Left renal cortex interstitium (tissue), 4 donors: ENCODE data around the gene SCT. TPM values are rescaled to one million over a fixed set of nuclear protein-coding genes. Genes with fewer than 3 reads are reported as not detected.

Experiments
- DNase-seq, 4 donors: peaks; one replicate each; pipeline ENCODE4 v3.0.0-alpha.2; 2013; ENCODE audit warnings: low read depth in 4 of 4, low spot score in 2 of 4, missing footprints in 1 of 4
- polyA plus RNA-seq, 4 donors: library from polyadenylated mRNA; unstranded; fragments of 120-200 nt; gene quantifications; one replicate each; pipeline ENCODE4 v1.2.1, GENCODE V29; 2013; ENCODE audit not compliant: insufficient read length in 4 of 4

Gene SCT
- polyA plus RNA-seq, 4 donors: 0.92 to 4.1 (median 2.2) TPM

DNA sequence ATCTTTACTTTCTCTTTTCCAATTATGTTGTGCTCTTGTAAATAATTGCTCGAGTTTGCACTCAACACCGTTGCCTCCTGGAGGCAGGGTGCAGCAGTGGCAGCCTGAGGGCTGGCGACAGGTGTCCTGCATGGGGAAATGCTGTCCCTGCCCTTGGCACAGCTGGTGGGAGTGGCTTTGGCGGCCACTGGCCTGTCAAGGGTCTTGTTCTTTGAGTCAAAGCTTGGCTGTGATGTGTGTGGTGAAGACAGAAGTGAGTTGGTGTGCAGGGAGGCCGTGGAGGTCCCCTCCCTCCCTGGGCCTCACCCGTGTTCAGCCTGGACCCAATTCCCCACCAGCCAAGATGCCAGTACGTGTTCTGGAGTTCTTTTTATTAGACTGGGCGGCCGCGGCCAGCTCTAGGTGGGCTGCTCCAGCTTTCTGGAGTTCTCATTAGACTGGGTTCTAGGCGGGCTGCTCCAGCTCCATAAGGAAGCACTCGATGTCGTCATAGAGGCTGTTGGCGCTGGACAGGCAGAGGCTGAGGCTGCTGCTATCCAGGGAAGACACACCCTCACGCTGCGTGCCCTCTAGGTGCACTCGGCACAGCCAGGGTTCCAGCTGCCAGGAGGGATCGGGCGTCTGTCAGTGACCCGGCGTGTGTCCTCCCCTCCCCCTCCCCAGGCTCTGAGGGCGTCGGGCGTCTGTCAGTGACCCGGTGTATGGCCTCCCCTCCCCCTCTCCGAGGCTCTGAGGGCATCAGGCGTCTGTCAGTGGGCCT lies 14.6 kb downstream of the SCT start:
- no peak for DNase-seq

DNA sequence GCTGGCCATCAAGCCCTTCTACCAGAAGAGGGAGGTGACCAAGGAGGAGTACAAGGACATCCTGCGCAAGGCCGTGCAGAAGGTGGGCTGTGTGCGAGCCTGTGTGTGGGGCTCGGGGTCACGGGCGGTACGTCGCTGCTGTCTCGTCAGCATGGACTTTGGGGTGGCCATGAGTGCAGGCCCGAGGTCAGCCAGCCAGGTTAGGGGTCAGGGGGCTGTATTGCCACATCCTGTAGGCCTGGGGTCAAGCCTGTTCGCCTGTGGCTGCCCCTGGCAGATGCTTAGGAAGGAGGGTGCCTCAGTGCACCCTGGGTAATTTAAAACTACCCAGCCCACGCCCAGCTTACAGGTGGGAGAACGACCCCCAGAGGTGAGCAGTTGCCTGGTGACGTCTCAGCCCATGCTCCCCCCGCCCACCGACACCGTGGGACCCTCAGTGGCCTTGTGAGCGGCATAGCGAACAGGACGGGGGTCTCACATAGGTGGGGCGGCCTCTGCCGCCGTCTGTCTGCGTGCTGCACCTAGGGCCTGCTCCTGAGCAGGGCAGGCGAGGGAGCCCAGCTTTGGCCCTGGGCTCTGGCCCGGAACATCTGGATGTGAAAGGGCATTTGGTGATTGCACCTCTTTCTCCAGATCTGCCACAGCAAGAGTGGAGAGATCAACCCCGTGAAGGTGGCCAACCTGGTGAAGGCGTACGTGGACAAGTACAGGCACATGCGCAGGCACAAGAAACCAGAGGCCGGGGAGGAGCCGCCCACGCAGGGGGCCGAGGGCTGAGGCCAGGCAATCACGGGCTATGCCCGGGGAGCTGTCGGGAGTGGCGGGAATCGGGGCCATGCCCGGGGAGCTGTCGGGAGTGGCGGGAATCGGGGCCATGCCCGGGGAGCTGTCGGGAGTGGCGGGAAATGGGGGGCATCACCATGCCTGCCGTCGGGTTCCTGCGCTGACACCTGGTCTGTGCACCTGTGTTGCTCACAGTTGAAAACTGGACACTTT lies 15.7 kb downstream of the SCT start:
- DNase-seq: no peak

DNA sequence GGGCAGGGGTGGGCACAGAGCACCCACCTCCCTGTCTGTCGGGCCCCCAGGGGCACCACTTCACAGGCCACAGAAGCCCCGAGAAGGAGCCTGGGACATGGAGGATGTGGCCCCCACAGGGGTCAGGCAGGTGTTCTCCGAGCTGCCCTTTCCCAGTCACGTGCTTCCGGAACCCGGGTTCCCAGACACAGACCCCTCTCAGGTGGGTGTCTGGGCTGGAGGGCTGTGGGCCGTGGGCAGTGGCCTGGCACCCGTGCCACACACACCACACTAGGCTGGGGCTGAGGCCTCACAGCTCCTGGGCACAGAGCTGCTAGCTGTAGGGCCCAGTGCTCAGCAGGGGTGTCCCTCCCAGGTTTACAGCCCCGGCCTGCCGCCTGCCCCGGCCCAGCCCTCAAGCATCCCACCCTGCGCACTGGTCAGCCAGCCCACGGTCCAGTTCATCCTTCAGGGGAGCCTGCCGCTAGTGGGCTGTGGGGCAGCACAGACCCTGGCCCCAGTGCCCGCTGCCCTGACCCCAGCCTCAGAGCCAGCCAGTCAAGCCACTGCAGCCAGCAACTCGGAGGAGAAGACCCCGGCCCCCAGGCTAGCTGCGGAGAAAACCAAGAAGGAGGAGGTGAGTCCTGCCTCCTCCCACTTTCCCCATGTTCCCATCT lies 16.7 kb downstream of the SCT start:
- no peak for DNase-seq

DNA sequence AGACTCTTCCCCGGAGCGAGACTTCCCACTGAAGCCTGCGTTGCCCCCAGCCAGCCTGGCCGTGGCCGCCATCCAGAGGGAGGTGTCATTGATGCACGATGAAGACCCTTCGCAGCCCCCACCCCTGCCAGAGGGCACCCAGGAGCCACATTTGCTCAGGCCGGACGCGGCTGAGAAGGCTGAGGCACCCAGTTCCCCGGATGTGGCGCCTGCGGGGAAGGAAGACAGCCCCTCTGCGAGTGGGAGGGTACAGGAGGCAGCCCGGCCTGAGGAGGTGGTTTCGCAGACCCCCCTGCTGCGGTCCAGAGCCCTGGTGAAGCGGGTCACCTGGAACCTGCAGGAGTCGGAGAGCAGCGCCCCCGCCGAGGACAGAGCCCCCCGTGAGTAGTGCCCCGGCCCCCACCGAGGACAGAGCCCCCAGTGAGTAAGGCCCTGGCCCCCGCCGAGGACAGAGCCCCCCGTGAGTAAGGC lies 17.6 kb downstream of the SCT start:
- no peak for DNase-seq

DNA sequence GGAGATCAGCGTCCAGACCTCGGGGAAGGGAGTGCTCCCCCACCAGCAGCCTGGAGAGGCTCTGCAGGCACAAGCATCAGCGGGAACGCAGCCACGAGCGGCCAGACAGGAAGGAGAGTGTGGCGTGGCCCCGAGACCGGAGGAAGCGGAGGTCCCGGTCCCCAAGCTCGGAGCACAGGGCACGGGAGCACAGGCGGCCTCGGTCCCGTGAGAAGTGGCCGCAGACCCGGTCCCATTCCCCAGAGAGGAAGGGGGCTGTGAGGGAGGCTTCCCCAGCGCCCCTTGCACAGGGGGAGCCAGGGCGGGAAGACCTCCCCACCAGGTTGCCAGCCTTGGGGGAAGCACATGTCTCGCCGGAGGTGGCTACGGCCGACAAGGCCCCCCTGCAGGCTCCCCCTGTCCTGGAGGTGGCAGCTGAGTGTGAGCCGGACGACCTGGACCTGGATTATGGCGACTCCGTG lies 18.2 kb downstream of the SCT start:
- no peak for DNase-seq

DNA sequence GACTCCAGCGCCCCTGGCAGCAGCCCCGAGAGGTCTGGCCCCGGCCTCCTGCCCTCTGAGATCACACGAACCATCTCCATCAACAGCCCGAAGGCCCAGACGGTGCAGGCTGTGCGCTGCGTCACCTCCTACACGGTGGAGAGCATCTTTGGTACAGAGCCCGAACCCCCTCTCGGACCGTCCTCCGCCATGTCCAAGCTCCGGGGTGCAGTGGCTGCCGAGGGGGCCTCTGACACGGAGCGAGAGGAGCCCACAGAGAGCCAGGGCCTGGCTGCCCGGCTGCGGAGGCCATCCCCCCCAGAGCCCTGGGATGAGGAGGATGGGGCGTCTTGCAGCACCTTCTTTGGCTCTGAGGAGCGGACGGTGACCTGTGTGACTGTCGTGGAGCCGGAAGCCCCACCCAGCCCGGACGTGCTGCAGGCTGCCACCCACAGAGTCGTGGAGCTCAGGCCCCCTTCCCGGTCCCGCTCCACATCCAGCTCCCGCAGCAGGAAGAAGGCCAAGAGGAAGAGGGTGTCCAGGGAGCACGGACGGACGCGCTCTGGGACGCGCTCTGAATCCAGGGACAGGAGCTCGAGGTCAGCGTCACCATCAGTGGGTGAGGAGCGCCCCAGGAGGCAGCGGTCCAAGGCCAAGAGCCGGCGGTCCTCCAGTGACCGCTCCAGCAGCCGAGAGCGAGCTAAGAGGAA lies 18.9 kb downstream of the SCT start:
- no peak for DNase-seq

DNA sequence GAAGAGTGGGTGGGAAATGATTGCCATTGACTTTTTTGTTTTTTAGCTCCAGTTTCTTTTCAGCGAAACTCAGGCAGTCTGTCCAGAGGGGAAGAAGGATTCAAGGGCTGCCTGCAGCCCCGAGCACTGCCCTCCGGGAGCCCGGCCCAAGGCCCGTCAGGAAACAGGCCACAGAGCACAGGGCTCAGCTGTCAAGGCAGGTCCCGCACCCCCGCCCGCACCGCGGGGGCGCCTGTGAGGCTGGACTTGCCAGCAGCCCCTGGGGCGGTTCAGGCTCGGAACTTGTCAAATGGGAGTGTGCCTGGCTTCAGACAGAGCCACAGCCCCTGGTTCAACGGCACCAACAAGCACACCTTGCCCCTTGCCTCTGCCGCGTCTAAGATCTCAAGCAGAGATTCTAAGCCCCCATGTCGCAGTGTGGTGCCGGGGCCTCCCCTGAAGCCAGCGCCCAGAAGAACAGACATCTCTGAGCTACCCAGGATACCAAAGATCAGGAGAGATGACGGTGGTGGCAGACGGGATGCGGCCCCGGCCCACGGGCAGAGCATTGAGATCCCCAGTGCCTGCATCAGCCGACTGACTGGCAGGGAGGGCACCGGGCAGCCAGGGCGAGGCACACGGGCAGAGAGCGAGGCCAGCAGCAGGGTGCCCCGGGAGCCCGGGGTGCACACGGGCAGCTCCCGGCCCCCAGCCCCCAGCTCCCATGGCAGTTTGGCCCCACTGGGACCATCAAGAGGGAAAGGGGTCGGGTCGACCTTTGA lies 19.8 kb downstream of the SCT start:
- DNase-seq: no peak

DNA sequence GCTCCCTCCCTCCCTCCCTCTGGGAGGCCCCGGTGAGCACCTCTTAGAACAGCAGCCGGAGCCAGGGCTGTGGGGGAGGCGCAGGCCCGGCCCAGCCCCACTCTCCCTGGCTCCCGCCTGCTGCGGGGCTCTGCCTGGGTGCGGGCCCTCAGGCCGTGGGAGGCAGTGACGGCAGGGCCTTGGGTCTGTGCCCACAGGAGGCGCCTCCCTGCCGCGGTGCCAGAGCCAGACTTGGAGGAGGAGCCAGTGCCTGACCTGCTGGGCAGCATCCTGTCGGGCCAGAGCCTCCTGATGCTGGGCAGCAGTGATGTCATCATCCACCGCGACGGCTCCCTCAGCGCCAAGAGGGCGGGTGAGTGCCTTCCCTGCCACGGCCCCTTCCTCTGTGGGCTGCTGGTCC lies 20.7 kb downstream of the SCT start:
- no peak for DNase-seq

DNA sequence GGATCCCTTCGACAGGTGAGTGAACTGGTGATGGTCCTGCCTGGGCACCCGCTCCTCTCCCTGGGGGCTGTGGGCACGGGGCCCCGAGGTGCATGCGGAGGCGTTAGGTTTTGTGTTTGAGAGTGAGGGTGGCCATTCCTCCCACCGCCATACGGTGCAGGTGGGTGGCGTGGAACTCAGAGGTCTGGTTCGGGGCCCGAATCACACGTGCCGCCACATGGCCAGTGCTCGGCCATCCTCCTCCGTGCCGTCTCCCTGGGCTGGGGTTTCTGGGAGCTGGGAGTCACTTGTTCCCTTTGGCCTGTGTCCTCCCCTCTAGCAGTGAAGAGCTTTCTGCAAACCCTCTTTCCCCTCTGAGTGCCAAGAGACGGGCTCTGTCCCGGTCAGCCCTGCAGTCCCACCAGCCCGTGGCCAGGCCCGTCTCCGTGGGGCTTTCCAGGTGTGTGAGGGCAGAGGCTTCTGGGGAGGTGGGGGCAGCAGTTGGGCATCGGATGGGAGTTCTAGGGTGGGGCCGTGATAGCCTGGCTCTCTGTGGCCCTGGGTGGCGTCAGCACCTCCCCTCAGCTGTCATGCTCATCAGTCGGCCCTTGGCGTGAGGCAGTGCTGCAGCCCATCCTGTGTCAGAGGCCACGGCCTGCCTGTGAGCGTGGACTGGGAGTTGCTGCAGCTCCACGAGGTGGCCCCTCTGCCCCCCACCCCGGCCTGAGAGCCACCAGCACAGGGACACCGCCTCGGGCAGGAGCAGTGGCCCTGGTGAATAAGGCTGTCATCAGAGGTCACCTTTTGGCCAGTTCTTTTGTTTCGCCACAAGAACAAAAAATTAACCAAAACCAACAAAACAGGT lies 21.5 kb downstream of the SCT start:
- no peak for DNase-seq

DNA sequence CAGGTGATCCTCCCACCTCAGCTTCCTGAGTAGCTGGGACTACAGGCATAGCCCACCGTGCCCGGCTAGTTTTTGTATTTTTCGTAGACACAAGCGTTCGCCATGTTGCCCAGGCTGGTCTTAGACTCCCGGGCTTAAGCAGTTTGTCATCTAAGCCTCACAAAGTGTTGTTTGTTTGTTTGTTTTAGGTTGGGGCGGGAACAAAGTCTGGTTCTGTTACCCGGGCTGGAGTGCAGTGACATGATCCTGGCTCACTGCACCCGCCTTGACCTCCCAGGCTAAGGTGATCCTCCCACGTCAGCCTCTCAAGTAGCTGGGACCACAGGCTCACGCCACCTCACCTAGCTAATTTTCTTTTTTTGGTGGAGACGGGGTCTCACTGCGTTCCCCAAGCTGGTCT lies 23.8 kb downstream of the SCT start:
- DNase-seq: no peak

DNA sequence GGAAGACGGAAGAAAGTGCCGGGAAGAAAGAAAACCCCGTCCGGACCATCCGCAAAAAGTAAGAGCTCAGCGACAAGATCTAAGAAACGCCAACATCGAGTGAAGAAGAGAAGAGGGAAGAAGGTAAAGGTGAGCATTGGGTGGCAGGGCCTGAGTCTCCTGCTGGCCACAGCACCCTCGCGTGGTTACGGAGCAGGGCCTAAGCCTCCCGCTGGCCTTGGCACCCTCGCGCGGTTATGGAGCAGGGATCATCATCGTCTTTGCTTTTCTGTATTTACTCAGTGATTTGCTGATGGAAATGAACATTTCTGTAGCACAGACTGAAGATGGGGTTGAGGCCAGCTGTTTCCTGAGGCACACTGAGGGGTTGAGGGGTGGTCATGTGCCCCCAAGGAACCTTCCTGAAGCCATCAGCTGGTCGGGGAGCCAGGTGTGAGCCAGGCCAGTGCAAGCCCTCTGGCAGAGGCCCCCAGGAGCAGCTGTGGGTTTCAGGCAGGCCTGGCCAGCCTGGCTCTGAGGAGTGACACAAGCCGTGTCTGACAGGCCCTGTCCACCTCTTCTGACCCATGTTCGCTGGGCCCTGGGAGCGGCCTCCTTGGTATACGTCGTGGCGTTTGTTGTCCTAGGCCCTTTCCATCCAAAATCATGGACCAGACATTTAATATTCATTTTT lies 25.3 kb downstream of the SCT start:
- no peak for DNase-seq

DNA sequence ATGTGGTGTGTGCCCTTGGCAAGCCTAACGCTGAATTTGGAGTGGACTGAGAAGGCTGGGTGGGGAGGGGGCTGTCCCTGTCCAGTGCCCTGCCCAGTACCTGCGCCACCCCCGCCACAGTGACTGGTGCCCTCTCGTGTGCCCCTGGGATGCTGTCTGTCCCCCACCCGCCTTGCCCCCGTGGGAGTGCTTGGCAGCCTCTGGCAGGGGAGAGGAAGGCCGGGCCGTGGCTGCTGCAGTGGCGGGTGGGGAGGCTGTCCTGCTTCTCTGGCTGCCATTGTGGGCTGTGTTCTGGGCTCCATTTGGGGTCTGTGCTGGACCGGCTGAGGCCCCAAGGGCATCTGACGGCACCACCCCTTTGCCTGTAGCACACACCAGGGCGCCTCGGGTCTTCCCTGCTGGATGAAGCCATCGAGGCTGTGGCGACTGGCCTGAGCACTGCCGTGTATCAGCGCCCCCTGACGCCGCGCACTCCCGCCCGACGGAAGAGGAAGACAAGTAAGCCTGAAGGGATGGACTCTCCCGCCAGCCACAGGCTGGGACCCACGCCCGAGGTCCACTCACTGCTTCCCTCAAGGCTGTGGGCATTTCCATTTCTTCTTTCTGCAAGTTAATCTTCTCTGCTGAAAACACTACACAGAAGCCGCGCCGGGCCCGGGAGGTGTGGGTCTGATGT lies 28.8 kb downstream of the SCT start:
- DNase-seq: no peak

DNA sequence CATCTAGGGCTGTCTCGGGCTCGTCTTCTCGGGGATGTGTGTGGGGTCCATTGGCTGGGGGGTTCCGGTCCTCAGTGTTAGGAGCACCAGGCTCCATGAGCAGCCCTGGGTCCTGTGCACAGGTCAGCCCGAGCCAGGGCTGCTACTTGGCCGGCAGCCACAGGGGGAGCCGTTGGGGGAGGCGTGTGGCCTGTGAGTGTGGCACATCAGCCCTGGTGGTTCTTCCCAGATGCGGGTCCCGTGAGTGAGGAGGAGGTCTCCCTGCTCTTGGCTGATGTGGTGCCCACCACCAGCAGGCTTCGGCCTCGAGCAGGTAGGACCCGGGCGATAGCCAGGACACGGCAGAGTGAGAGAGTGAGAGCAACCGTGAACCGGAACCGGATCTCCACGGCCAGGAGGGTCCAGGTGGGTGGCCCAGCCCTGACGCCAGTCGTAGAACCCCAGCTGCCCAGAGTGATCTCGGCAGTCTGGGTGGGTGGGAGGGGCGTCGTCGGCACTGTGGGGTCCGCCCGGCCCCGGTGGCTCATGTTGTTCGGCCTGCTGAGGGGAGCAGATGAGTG lies 29.7 kb downstream of the SCT start:
- DNase-seq: no peak

DNA sequence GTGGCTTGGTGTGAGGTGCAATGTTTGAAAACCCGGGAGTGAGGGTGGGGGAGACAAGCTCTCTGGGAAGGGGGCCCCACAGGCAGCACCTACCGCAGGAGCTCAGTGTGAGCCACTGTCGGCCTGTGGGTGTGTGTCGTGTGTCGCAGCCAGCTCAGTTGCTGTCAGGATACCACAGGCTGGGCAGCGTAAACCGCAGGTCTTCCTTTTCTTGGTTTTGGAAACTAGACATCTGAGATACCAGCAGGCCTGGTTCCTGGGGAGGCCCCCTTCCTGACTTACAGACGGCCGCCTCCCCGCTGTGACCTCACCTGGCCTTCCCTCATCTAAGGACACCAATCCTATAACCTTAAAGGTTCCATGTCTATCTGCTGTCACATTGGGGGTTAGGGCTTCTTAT lies 30.6 kb downstream of the SCT start:
- DNase-seq: no peak

DNA sequence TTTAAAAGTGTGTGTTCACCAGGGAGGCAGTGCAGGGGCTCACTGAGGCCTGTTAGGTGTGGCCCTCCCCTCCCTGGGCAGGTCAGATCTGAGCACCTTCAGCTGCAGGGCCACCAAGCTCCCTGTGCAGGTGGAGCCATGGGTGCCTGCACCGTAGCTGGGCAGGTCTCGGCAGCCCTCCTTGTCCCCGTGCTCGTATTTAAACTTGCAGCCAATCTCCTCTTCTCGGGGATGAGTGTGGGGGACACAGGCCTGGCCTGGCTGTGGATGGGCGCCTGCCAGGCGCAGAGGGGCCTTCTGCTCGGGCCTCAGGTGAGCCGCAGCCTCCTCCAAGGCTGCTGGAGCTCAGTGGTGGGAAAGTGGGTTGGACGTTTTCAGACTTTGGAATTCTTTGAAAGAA lies 31.6 kb downstream of the SCT start:
- no peak for DNase-seq

DNA sequence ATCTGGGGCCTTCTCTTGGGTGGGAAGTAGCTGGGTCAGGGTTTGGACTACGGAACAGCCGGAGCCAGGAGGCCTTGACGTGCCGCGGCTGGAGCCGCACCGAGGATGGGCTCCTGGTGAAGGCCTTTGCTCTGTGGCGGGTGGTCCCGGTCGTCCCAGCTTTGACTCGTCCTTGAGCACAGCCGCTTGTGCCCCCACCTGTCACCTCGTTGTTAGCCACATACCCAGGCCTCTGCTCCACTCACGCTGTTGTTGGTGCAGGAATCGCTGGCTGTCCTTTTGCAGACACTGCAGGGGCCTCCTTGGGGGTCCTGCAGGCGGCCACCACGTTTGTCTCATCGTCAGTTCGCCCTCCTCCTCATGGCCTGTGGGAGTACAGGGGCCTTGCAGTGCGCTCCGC lies 33.6 kb downstream of the SCT start:
- no peak for DNase-seq

DNA sequence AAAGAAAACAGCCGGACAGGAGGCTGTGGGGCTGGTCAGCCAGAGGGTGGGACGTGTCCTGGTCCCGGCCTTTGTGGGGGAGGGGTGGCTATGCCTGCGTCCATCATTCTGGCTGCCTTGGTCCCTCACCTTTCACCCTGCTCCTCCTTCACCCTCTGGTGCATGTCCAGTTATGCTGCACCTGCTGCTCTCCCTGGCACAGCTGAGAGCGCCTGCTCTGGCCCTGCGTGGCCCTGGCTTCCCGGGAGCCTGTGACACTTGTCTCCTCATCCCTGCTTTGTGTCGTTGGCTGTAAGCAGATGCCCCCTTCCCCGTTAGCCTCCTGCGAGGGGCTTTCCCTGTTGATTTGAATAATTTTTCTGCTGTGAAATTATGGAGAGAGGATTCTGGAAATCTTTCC lies 34.1 kb downstream of the SCT start:
- no peak for DNase-seq
